Measurements from ENCODE around the gene GFI1. TPM values are rescaled to one million over a fixed set of nuclear protein-coding genes. Genes with fewer than 3 reads are reported as not detected.

The GFI1 gene
- total RNA-seq, 1 experiment from 2014 or later, result 0.49 TPM

- no peak overlapping the region for H3K27ac ChIP-seq (ENCODE audit: low read length)
- POLR2A ChIA-PET, result no interaction called here
- H3K27me3 ChIP-seq (ENCODE audit: control insufficient read depth, insufficient read depth, low read length), result no peaks in the 10 kb centered on the region
- ATAC-seq (no peak), DNase-seq (ENCODE audit: low read depth, low spot score) (no peak)
- no peaks in the 10 kb centered on the region for H3K9me3 ChIP-seq (ENCODE audit: control insufficient read depth, insufficient read depth, low read depth, low read length)
- no peaks in the 10 kb centered on the region for H3K4me1 ChIP-seq (ENCODE audit: control insufficient read depth, insufficient read depth, low read length)
- H3K36me3 ChIP-seq (ENCODE audit: control insufficient read depth, insufficient read depth, low read length), result no peaks in the 10 kb centered on the region
- H3K4me3 ChIP-seq (ENCODE audit: low read depth in 2 of 2, low read length in 2 of 2), result no peak overlapping the region
- in situ Hi-C loops (cut with HindIII; ENCODE audit: low pct_unique_long_range_greater_than_20kb, low sequenced_read_pairs) (no loop called here), intact Hi-C loops (cut with micrococcal nuclease; ENCODE audit: unreplicated experiment) (no loop called here)
- BruUV-seq (replicated peaks), result no TSS peak
- CTCF ChIA-PET, result no interaction called here
- TF ChIP-seq CTCF (IDR thresholded peaks at IDR 0.05) (no peak), REST (IDR thresholded peaks at IDR 0.05; ENCODE audit: insufficient read depth in 1 of 2, low read depth in 2 of 2, low read length in 1 of 2) (no peak), SIN3A (IDR thresholded peaks at IDR 0.05; ENCODE audit: borderline replicate concordance, insufficient read depth, low read depth, low read length) (no peak), POLR2AphosphoS5 (IDR thresholded peaks at IDR 0.05; ENCODE audit: low read depth, low read length) (no peak), TCF7L2 (IDR thresholded peaks at IDR 0.05; ENCODE audit: low read depth, low read length) (no peak)
These were observed 28.6 kb downstream of the GFI1 start for GRCh38 chr1:92458146-92458545.

GRCh38 chr1:92447976-92448375, 38.7 kb downstream of the GFI1 start:
- POLR2A ChIA-PET, result interaction anchor here (0.6 kb wide), 1 partner anchor 8 kb away, joined by 20 read pairs; no protein-coding TSS in a partner anchor
- Histone ChIP-seq H3K27ac (ENCODE audit: low read length) (no peak overlapping the region), H3K4me3 (ENCODE audit: low read depth in 2 of 2, low read length in 2 of 2) (no peak overlapping the region), H3K9me3 (ENCODE audit: control insufficient read depth, insufficient read depth, low read depth, low read length) (no peaks in the 10 kb centered on the region), H3K4me1 (ENCODE audit: control insufficient read depth, insufficient read depth, low read length) (no peaks in the 10 kb centered on the region), H3K27me3 (ENCODE audit: control insufficient read depth, insufficient read depth, low read length) (peaks cover 2% of the 10 kb centered on the region; the same call in 1 of the 2 replicates), H3K36me3 (ENCODE audit: control insufficient read depth, insufficient read depth, low read length) (no peaks in the 10 kb centered on the region)
- BruUV-seq (replicated peaks), result no TSS peak
- CTCF ChIA-PET, result no interaction called here
- TF ChIP-seq REST (IDR thresholded peaks at IDR 0.05; ENCODE audit: insufficient read depth in 1 of 2, low read depth in 2 of 2, low read length in 1 of 2) (no peak), SIN3A (IDR thresholded peaks at IDR 0.05; ENCODE audit: borderline replicate concordance, insufficient read depth, low read depth, low read length) (no peak), POLR2AphosphoS5 (IDR thresholded peaks at IDR 0.05; ENCODE audit: low read depth, low read length) (no peak), CTCF (IDR thresholded peaks at IDR 0.05) (no peak), TCF7L2 (IDR thresholded peaks at IDR 0.05; ENCODE audit: low read depth, low read length) (no peak)
- DNase-seq (ENCODE audit: low read depth, low spot score), result no peak
- no peak for ATAC-seq
- in situ Hi-C loops (cut with HindIII; ENCODE audit: low pct_unique_long_range_greater_than_20kb, low sequenced_read_pairs) (no loop called here), intact Hi-C loops (cut with micrococcal nuclease; ENCODE audit: unreplicated experiment) (no loop called here)
